NCI-H1417 treated with DMSO at 0.1 percent for 48 hours (cell line): ENCODE data around the gene MUCL3.
"Not testable (repeated sequence)": the region's sequence is repeated elsewhere in the genome, so short reads cannot be mapped to it uniquely, and the experiment has no call there.

Experiments
- DNase-seq: peaks from one replicate; lab custom pipeline; 2025; lab: John Stamatoyannopoulos, UW

The MUCL3 gene

GRCh38 chr6:30979690-30980089 is 38.9 kb downstream of the MUCL3 start:
- DNase-seq: no peak

DNA sequence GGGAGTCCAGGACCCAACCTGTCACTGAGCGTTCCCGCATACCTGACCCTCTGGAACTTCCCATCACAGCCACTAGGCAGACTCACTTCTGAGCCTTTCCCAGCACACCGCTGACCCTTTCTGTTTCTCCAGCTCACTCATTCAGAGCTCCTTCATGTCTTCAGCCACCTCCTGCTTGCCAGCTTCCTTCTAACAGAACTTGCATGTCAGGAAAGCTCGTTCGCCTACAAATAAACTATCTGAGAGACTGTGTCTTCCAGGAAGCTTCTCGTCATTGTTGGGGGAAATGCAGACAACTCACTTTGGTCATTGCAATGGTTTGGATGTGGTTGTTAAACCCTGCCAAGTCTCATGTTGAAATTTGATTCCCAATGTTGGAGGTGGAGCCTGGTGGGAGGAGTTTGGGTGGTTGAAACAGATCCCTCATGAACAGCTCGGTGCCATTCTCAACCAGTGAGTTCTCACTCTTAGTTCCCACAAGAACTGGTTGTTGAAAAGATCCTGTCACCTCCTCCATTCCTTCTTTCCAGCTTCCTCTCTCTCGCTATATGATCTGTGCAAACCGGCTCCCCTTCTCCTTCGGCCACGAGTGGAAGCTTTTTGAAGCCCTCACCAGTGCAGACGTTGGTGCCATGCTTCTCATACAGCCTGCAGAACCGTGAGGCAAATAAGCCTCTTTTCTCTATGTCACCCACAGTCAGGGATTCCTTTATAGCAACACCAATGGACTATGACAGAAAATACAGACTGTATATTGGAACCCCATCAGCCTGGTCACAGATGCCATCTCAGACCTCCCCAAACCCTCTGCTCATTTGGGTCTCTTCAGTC is 41.4 kb downstream of the MUCL3 start:
- DNase-seq: no peak

GRCh38 chr6:30983439-30983838 is 42.7 kb downstream of the MUCL3 start, which contains the start of gene MUC21:
Gene MUC21 (plus strand): TSS chr6:30983718. CDS start chr6:30983959, 241 bp downstream.
- no peak for DNase-seq

- DNase-seq: no peak
Observed at GRCh38 chr6:30985490-30985889, 44.7 kb downstream of the MUCL3 start.

- DNase-seq: no peak
Observed at GRCh38 chr6:30987304-30987703, 46.5 kb downstream of the MUCL3 start.

- DNase-seq: no peak
Observed at GRCh38 chr6:30988209-30988825, 47.5 kb downstream of the MUCL3 start.

DNA sequence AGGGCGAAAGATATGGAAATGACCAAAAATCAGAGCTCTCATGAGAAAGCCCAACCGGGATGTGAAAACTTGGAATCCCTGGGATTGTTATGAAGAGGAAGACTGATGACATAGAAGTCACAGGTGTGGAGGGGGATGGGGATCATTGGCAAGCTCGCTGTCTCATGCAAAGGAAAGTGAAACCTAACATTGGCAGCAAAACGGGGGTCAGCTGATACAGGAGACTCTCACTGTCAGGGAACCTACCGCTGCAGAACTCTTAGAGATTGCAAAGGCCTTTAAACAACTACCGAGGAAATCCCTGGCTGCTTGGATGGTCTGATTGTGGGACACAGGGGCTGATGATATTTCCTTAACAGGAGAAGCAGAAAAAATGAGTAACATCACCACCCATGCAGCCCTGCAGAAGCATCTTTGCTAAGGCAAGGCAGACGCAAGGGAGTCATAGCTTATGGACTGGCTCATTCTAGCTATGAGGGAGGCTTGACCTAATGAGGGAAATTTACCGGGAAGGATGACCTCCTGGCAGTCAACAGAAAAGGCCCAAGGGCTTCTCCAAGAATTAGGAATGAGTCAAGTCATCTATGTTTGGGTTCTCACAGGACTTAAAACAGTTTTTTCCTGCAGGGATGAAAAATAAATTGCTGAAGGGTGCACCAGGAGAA is 49.8 kb downstream of the MUCL3 start:
- no peak for DNase-seq

GRCh38 chr6:30991891-30992290 is 51.1 kb downstream of the MUCL3 start:
- no peak for DNase-seq

GRCh38 chr6:30997301-30997700 is 56.5 kb downstream of the MUCL3 start:
- DNase-seq: no peak

DNA sequence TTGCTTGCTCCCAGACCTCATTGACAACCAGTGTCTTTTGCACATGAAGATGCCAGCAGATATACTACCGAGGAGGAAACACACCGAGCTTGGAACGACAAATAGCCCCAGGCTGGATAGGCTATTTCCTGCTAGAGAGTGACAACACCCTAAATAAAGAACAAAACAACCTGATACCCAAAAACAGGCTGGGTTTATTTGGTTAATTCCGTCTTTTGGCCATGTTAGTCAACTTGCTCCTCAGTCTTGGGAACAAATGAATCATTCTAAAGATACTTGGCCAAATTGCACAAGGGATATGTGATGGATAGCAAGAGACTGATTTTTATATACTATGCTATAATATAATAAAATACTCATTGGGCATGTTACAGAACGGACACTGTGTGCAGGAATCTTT is 58.0 kb downstream of the MUCL3 start:
- DNase-seq: no peak

- DNase-seq: not testable (repeated sequence)
Observed at GRCh38 chr6:31000067-31000860, 59.5 kb downstream of the MUCL3 start.

DNA sequence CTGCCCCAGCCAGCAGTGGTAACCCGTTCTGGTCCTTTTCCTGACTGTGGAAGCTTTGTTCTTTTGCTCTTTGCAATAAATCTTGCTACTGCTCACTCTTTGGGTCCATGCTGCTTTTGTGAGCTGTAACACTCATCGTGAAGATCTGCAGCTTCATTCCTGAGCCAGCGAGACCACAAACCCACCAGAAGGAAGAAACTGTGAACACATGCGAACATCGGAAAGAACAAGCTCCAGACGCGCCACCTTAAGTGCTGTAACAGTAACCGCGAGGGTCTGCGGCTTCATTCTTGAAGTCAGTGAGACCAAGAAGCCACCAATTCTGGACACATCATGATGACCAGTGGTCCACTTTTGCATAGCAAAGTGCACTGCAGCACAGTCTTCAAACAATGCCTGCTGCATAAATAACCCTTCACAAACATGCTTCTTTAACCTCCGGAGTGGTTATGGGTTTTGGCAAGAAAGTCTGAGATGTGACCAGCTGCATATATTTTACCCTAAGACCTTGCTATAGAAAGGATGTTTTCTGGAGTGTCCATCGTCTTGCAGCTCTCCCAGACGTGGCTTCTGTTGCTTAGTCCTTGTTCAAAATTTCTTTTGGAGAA is 60.6 kb downstream of the MUCL3 start:
- no peak for DNase-seq

DNA sequence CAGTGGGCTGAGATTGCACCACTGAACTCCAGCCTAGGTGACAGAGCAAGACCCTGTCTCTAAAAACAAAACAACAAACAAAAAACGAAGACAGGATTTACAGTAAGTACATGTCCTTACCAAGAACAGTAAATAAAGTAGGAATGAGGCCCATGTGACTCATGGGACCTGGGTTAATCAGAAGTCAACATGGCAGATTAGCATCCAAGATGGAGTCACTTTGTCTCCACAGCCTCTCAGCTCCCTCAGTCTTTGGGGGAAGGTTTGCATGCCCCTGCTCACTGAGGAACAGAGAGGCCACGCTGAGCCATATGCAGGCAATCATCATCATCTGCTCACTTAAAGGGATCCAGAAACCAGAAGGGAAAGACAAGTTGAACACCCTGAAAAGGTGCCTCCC is 61.7 kb downstream of the MUCL3 start:
- no peak for DNase-seq
